Colon (tissue), 2 donors: ENCODE data around the gene SCFD2.

ENCODE experiments used
- FAIRE-seq: peaks from 2 replicates; lab custom pipeline; 2012; peaks lifted over from hg19 to GRCh38; lab: Jason Lieb, UNC
- donor health status: control.
- donor health status: control.

SCFD2 gene

GRCh38 chr4:52877036-52877435 lies 488.8 kb downstream of the SCFD2 start:
- no peak for FAIRE-seq

- no peak for FAIRE-seq
These were observed 489.8 kb downstream of the SCFD2 start for GRCh38 chr4:52876069-52876468.

GRCh38 chr4:52874948-52875347 lies 490.9 kb downstream of the SCFD2 start:
- FAIRE-seq = no peak

GRCh38 chr4:52873861-52874343 lies 492.0 kb downstream of the SCFD2 start:
- FAIRE-seq = no peak

- no peak for FAIRE-seq
These were observed 492.7 kb downstream of the SCFD2 start for GRCh38 chr4:52873191-52873590.

- no peak for FAIRE-seq
These were observed 495.6 kb downstream of the SCFD2 start for GRCh38 chr4:52870225-52870624.

- FAIRE-seq = no peak
These were observed 496.2 kb downstream of the SCFD2 start for GRCh38 chr4:52869656-52870055.

- FAIRE-seq = no peak
These were observed 496.7 kb downstream of the SCFD2 start for GRCh38 chr4:52869196-52869595.

- no peak for FAIRE-seq
These were observed 497.7 kb downstream of the SCFD2 start for GRCh38 chr4:52868133-52868532.

GRCh38 chr4:52867163-52867562 lies 498.7 kb downstream of the SCFD2 start:
- FAIRE-seq = no peak

GRCh38 chr4:52866734-52867133 lies 499.1 kb downstream of the SCFD2 start:
- FAIRE-seq = no peak

GRCh38 chr4:52865300-52865699 lies 500.6 kb downstream of the SCFD2 start:
- FAIRE-seq = no peak

- FAIRE-seq = no peak
These were observed 501.1 kb downstream of the SCFD2 start for GRCh38 chr4:52864793-52865192.

- FAIRE-seq = no peak
These were observed 502.5 kb downstream of the SCFD2 start for GRCh38 chr4:52863324-52863723.

GRCh38 chr4:52862639-52863161 lies 503.2 kb downstream of the SCFD2 start:
- FAIRE-seq = no peak

- no peak for FAIRE-seq
These were observed 503.8 kb downstream of the SCFD2 start, which contains the start of gene RASL11B for GRCh38 chr4:52861879-52862616. TSS of gene RASL11B (plus strand) at chr4:52862317. CDS start at chr4:52862508, 191 bp downstream.

- no peak for FAIRE-seq
These were observed 504.6 kb downstream of the SCFD2 start for GRCh38 chr4:52861171-52861823.

- FAIRE-seq = no peak
These were observed 505.5 kb downstream of the SCFD2 start for GRCh38 chr4:52860361-52860760.

- FAIRE-seq = no peak
These were observed 509.1 kb downstream of the SCFD2 start for GRCh38 chr4:52856801-52857200.

- no peak for FAIRE-seq
These were observed 512.5 kb downstream of the SCFD2 start for GRCh38 chr4:52853351-52853750.

- FAIRE-seq = no peak
These were observed 513.1 kb downstream of the SCFD2 start for GRCh38 chr4:52852711-52853110.

- FAIRE-seq = no peak
These were observed 513.8 kb downstream of the SCFD2 start for GRCh38 chr4:52852041-52852440.

GRCh38 chr4:52850406-52851124 lies 515.3 kb downstream of the SCFD2 start:
- FAIRE-seq = no peak
